ENCODE data around the gene ACTA1. TPM values are rescaled to one million over a fixed set of nuclear protein-coding genes. Genes with fewer than 3 reads are reported as not detected.

ACTA1 gene
- total RNA-seq, 1 donor from 2014 or later, result 19.0 TPM

- Histone ChIP-seq H4K20me1 (ENCODE audit: insufficient read depth, low read length) (peaks cover 7% of the 10 kb centered on the region), H2AFZ (ENCODE audit: low read depth, low read length) (no peak overlapping the region), H3K27ac (ENCODE audit: low read depth, low read length) (no peak overlapping the region), H3K79me2 (ENCODE audit: insufficient read depth, low read length) (no peaks in the 10 kb centered on the region), H3K36me3 (ENCODE audit: insufficient read depth, low read length) (peaks cover 27% of the 10 kb centered on the region), H3K9me3 (ENCODE audit: insufficient read depth, low read depth, low read length) (no peaks in the 10 kb centered on the region), H3K4me1 (ENCODE audit: insufficient read depth, low read length) (no peaks in the 10 kb centered on the region), H3K4me2 (ENCODE audit: low read length) (no peak overlapping the region), H3K27me3 (ENCODE audit: insufficient read depth, low read length) (no peaks in the 10 kb centered on the region), H3K4me3 (ENCODE audit: insufficient read depth, low read depth, low read length) (no peak overlapping the region), H3K9ac (ENCODE audit: low read length) (no peak overlapping the region)
- H3K4me3 Mint-ChIP-seq (ENCODE audit: unreplicated experiment), result no peak overlapping the region
- H3K27me3 Mint-ChIP-seq (ENCODE audit: low read depth, unreplicated experiment), result no peaks in the 10 kb centered on the region
- TF ChIP-seq CTCF (IDR thresholded peaks at IDR 0.05; ENCODE audit: insufficient read depth, low read depth, low read length) (no peak), EZH2 (IDR thresholded peaks at IDR 0.05; ENCODE audit: insufficient read depth, low read length) (no peak)
- H3K36me3 Mint-ChIP-seq (ENCODE audit: low read depth, unreplicated experiment), result peaks cover 9% of the 10 kb centered on the region
- H3K27ac Mint-ChIP-seq (ENCODE audit: unreplicated experiment), result no peak overlapping the region
- DNase-seq (ENCODE audit: low read depth) (no peak), FAIRE-seq (peak; percentile 17)
- H3K9me3 Mint-ChIP-seq (ENCODE audit: unreplicated experiment), result no peaks in the 10 kb centered on the region
- no peaks in the 10 kb centered on the region for H3K4me1 Mint-ChIP-seq (ENCODE audit: low read depth, unreplicated experiment)
Measured at GRCh38 chr1:229474509-229474908, 40.6 kb upstream of the ACTA1 start.

- H3K4me1 ChIP-seq (ENCODE audit: insufficient read depth, low read length), result no peaks in the 10 kb centered on the region
- TF ChIP-seq EZH2 (IDR thresholded peaks at IDR 0.05; ENCODE audit: insufficient read depth, low read length), result no peak
- TF ChIP-seq CTCF (IDR thresholded peaks at IDR 0.05; ENCODE audit: insufficient read depth, low read depth, low read length), result no peak
- Mint-ChIP-seq H3K27ac (ENCODE audit: unreplicated experiment) (no peak overlapping the region), H3K9me3 (ENCODE audit: unreplicated experiment) (no peaks in the 10 kb centered on the region), H3K4me1 (ENCODE audit: low read depth, unreplicated experiment) (no peaks in the 10 kb centered on the region), H3K36me3 (ENCODE audit: low read depth, unreplicated experiment) (peaks cover 5% of the 10 kb centered on the region), H3K27me3 (ENCODE audit: low read depth, unreplicated experiment) (no peaks in the 10 kb centered on the region), H3K4me3 (ENCODE audit: unreplicated experiment) (no peak overlapping the region)
- no peak overlapping the region for H3K27ac ChIP-seq (ENCODE audit: low read depth, low read length)
- FAIRE-seq, result no peak
- H3K4me3 ChIP-seq (ENCODE audit: insufficient read depth, low read depth, low read length), result no peak overlapping the region
- H3K79me2 ChIP-seq (ENCODE audit: insufficient read depth, low read length), result no peaks in the 10 kb centered on the region
- H3K4me2 ChIP-seq (ENCODE audit: low read length), result no peak overlapping the region
- no peaks in the 10 kb centered on the region for H3K27me3 ChIP-seq (ENCODE audit: insufficient read depth, low read length)
- H3K9ac ChIP-seq (ENCODE audit: low read length), result no peak overlapping the region
- H2AFZ ChIP-seq (ENCODE audit: low read depth, low read length), result no peak overlapping the region
- peaks cover 28% of the 10 kb centered on the region for H3K36me3 ChIP-seq (ENCODE audit: insufficient read depth, low read length)
- H4K20me1 ChIP-seq (ENCODE audit: insufficient read depth, low read length), result no peaks in the 10 kb centered on the region
- H3K9me3 ChIP-seq (ENCODE audit: insufficient read depth, low read depth, low read length), result no peaks in the 10 kb centered on the region
- no peak for DNase-seq (ENCODE audit: low read depth)
Measured at GRCh38 chr1:229471175-229471574, 37.3 kb upstream of the ACTA1 start.

- no peak for FAIRE-seq
- H3K27ac Mint-ChIP-seq (ENCODE audit: unreplicated experiment), result no peak overlapping the region
Measured at GRCh38 chr1:229470406-229471043, 36.6 kb upstream of the ACTA1 start.

More at GRCh38 chr1:229470406-229471043, 36.6 kb upstream of the ACTA1 start:
- H3K4me3 ChIP-seq (ENCODE audit: insufficient read depth, low read depth, low read length), result no peak overlapping the region
- no peak overlapping the region for H2AFZ ChIP-seq (ENCODE audit: low read depth, low read length)
- H3K36me3 ChIP-seq (ENCODE audit: insufficient read depth, low read length), result peaks cover 27% of the 10 kb centered on the region
- H3K4me2 ChIP-seq (ENCODE audit: low read length), result no peak overlapping the region
- no peak overlapping the region for H3K27ac ChIP-seq (ENCODE audit: low read depth, low read length)
- TF ChIP-seq CTCF (IDR thresholded peaks at IDR 0.05; ENCODE audit: insufficient read depth, low read depth, low read length) (no peak), EZH2 (IDR thresholded peaks at IDR 0.05; ENCODE audit: insufficient read depth, low read length) (no peak)
- Mint-ChIP-seq H3K36me3 (ENCODE audit: low read depth, unreplicated experiment) (peaks cover 5% of the 10 kb centered on the region), H3K27me3 (ENCODE audit: low read depth, unreplicated experiment) (no peaks in the 10 kb centered on the region), H3K9me3 (ENCODE audit: unreplicated experiment) (no peaks in the 10 kb centered on the region), H3K4me1 (ENCODE audit: low read depth, unreplicated experiment) (no peaks in the 10 kb centered on the region), H3K4me3 (ENCODE audit: unreplicated experiment) (no peak overlapping the region)
- H4K20me1 ChIP-seq (ENCODE audit: insufficient read depth, low read length), result no peaks in the 10 kb centered on the region
- no peak overlapping the region for H3K9ac ChIP-seq (ENCODE audit: low read length)
- no peaks in the 10 kb centered on the region for H3K27me3 ChIP-seq (ENCODE audit: insufficient read depth, low read length)
- H3K4me1 ChIP-seq (ENCODE audit: insufficient read depth, low read length), result no peaks in the 10 kb centered on the region
- H3K9me3 ChIP-seq (ENCODE audit: insufficient read depth, low read depth, low read length), result no peaks in the 10 kb centered on the region
- no peak for DNase-seq (ENCODE audit: low read depth)
- H3K79me2 ChIP-seq (ENCODE audit: insufficient read depth, low read length), result no peaks in the 10 kb centered on the region

Data from astrocyte (in vitro differentiated cells and primary cell).